COLO668 (cell line): ENCODE results near the gene GLS.

Experiments used
- DNase-seq: peaks from one replicate; lab custom pipeline; 2025; ENCODE audit not compliant: unreplicated experiment; lab: John Stamatoyannopoulos, UW

Gene GLS

GRCh38 chr2:191012346-191012745 lies 131.7 kb downstream of the GLS start:
- DNase-seq, result no peak

GRCh38 chr2:191012845-191013681 lies 132.4 kb downstream of the GLS start:
- no peak for DNase-seq

GRCh38 chr2:191013682-191013931 lies 133.0 kb downstream of the GLS start:
- no peak for DNase-seq

GRCh38 chr2:191013932-191014652 lies 133.5 kb downstream of the GLS start, which contains the start of gene STAT1:
STAT1 (minus strand) TSS chr2:191014171; CDS start chr2:191010003, 4,168 bp downstream.
- DNase-seq, result peak; percentile 94

- no peak for DNase-seq
These were observed 134.0 kb downstream of the GLS start for GRCh38 chr2:191014653-191015020.
